Measurements from ENCODE around the gene PARP12. TPM values are rescaled to one million over a fixed set of nuclear protein-coding genes. Genes with fewer than 3 reads are reported as not detected.

Gene PARP12
- total RNA-seq, 4 donors from 2014 or later, result 25.8 to 60.8 (median 29.1) TPM

- TF ChIP-seq, protein P1, sequence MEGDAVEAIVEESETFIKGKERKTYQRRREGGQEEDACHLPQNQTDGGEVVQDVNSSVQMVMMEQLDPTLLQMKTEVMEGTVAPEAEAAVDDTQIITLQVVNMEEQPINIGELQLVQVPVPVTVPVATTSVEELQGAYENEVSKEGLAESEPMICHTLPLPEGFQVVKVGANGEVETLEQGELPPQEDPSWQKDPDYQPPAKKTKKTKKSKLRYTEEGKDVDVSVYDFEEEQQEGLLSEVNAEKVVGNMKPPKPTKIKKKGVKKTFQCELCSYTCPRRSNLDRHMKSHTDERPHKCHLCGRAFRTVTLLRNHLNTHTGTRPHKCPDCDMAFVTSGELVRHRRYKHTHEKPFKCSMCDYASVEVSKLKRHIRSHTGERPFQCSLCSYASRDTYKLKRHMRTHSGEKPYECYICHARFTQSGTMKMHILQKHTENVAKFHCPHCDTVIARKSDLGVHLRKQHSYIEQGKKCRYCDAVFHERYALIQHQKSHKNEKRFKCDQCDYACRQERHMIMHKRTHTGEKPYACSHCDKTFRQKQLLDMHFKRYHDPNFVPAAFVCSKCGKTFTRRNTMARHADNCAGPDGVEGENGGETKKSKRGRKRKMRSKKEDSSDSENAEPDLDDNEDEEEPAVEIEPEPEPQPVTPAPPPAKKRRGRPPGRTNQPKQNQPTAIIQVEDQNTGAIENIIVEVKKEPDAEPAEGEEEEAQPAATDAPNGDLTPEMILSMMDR (IDR thresholded peaks at IDR 0.05; ENCODE audit: low read depth), result no peak
Measured at GRCh38 chr7:139998572-139998971, 64.2 kb downstream of the PARP12 start.

GRCh38 chr7:139995017-139995915 lies 67.5 kb downstream of the PARP12 start:
- TF ChIP-seq, protein P1 (IDR thresholded peaks at IDR 0.05; ENCODE audit: low read depth), result no peak

GRCh38 chr7:139994356-139994755 lies 68.4 kb downstream of the PARP12 start:
- TF ChIP-seq, protein P1 (IDR thresholded peaks at IDR 0.05; ENCODE audit: low read depth), result no peak

GRCh38 chr7:139993592-139993991 lies 69.2 kb downstream of the PARP12 start:
- TF ChIP-seq, protein P1 (IDR thresholded peaks at IDR 0.05; ENCODE audit: low read depth), result no peak

- TF ChIP-seq, protein P1 (IDR thresholded peaks at IDR 0.05; ENCODE audit: low read depth), result no peak
Measured at GRCh38 chr7:139993169-139993568, 69.6 kb downstream of the PARP12 start.

GRCh38 chr7:139992353-139993044 lies 70.3 kb downstream of the PARP12 start:
- TF ChIP-seq, protein P1 (IDR thresholded peaks at IDR 0.05; ENCODE audit: low read depth), result no peak

- TF ChIP-seq, protein P1 (IDR thresholded peaks at IDR 0.05; ENCODE audit: low read depth), result no peak
Measured at GRCh38 chr7:139991911-139992310, 70.8 kb downstream of the PARP12 start.

All from subcutaneous adipose tissue (tissue), 4 donors.